Suprapubic skin (tissue), 4 donors: ENCODE data around the gene BBS12.

ENCODE experiments used
- EP300 ChIP-seq: sonication (generic); formaldehyde crosslinking; IDR thresholded peaks from one replicate; pipeline ENCODE4 v1.6.1; 2017; ENCODE audit warnings: antibody characterized with exemption
- POLR2A ChIP-seq, 2 donors: fragments of 450-650 bp; IDR thresholded peaks; one replicate each; pipeline ENCODE4 v1.6.1; 2017; ENCODE audit warnings: antibody characterized with exemption in 2 of 2, mild to moderate bottlenecking in 2 of 2, moderate library complexity in 2 of 2
- POLR2AphosphoS5 ChIP-seq, 3 donors: sonication (generic); formaldehyde crosslinking; IDR thresholded peaks; one replicate each; pipeline ENCODE4 v1.6.1; 2017; ENCODE audit warnings: antibody characterized with exemption in 3 of 3
- TF ChIP-seq, protein P1 (sequence below), 2 donors: fragments of 200-600 bp in 1 of 2; fragments of 450-650 bp in 1 of 2; sonication (generic) in 1 of 2; IDR thresholded peaks; one replicate each; pipeline ENCODE4 v1.5.1; 2016 to 2019; ENCODE audit warnings: antibody characterized with exemption in 2 of 2, mild to moderate bottlenecking in 1 of 2, moderate library complexity in 1 of 2

DNA sequence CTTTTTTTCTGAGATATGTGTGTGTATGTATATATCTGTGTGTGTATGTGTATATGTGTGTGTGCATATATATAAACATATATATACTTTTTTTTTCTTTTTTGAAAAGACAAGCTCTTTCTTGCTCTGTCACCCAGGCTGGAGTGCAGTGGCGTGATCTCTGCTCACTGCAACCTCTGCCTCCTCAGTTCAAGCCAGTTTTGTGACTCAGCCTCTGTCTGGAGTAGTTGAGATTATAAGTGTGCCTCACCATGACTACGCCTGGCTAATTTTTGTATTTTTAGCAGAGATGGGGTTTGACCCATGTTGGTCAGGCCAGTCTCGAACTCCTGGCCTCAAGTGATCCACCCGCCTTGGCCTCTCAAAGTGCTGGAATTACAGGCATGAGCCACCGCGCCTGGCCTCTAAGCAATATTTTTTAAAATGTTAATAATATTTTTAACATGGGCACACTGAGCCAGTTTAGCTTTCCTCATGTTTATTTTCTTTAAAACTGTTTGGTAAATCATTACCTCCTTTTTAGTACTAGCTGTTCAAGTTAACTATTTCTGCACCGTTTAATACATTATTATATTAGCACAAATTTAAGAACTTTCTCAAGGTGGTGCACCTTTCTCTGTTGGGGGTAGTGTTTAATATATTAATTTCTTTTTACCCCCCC, 33.3 kb downstream of the BBS12 start:
- TF ChIP-seq, protein P1, sequence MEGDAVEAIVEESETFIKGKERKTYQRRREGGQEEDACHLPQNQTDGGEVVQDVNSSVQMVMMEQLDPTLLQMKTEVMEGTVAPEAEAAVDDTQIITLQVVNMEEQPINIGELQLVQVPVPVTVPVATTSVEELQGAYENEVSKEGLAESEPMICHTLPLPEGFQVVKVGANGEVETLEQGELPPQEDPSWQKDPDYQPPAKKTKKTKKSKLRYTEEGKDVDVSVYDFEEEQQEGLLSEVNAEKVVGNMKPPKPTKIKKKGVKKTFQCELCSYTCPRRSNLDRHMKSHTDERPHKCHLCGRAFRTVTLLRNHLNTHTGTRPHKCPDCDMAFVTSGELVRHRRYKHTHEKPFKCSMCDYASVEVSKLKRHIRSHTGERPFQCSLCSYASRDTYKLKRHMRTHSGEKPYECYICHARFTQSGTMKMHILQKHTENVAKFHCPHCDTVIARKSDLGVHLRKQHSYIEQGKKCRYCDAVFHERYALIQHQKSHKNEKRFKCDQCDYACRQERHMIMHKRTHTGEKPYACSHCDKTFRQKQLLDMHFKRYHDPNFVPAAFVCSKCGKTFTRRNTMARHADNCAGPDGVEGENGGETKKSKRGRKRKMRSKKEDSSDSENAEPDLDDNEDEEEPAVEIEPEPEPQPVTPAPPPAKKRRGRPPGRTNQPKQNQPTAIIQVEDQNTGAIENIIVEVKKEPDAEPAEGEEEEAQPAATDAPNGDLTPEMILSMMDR (IDR thresholded peaks at IDR 0.05), result no peak
- no peak for TF ChIP-seq POLR2A (IDR thresholded peaks at IDR 0.05)
- TF ChIP-seq POLR2AphosphoS5 (IDR thresholded peaks at IDR 0.05), result no peak
- no peak for TF ChIP-seq EP300
